Activated CD4-positive, alpha-beta memory T cell treated with anti-CD3 and anti-CD28 coated beads, Interleukin-2, amount 10 ng/mL, durations not matched to agents 7 days and 5 days (primary cell): ENCODE results near the gene CHSY1. TPM values are rescaled to one million over a fixed set of nuclear protein-coding genes. Genes with fewer than 3 reads are reported as not detected.
"Not testable (repeated sequence)": the region's sequence is repeated elsewhere in the genome, so short reads cannot be mapped to it uniquely, and the experiment has no call there.

Experiments used
- CTCF ChIA-PET: fragments of 350-600 bp; sonication (Branson Sonifier 250); formaldehyde crosslinking; loops from one replicate; lab custom pipeline; 2021; ENCODE audit warnings: antibody characterized with exemption, inconsistent platforms; lab: Charles Lee
- POLR2A ChIA-PET: fragments of 350-600 bp; sonication (Branson Sonifier 250); formaldehyde crosslinking; loops from one replicate; lab custom pipeline; 2021; ENCODE audit warnings: antibody characterized with exemption; lab: Charles Lee
- DNase-seq: peaks from one replicate; pipeline ENCODE4 v3.0.0-alpha.2; 2020
- H3K27ac Mint-ChIP-seq: one replicate; pipeline ENCODE4 v1.8.0; 2021; ENCODE audit warnings: mild to moderate bottlenecking, mixed read lengths
- H3K27me3 Mint-ChIP-seq: one replicate; pipeline ENCODE4 v1.8.0; 2021; ENCODE audit warnings: mixed read lengths
- H3K36me3 Mint-ChIP-seq: one replicate; pipeline ENCODE4 v1.8.0; 2021; ENCODE audit warnings: low read depth, mixed read lengths
- H3K4me1 Mint-ChIP-seq: one replicate; pipeline ENCODE4 v1.8.0; 2021; ENCODE audit warnings: mixed read lengths
- H3K4me3 Mint-ChIP-seq: one replicate; pipeline ENCODE4 v1.8.0; 2021; ENCODE audit warnings: mild to moderate bottlenecking, mixed read lengths
- H3K9me3 Mint-ChIP-seq: one replicate; pipeline ENCODE4 v1.8.0; 2021; ENCODE audit warnings: mixed read lengths
- total RNA-seq, 2 experiments: library from RNA; stranded (reverse); gene quantifications; one replicate each; pipeline ENCODE4 v1.2.3, GENCODE V29; 2021

CHSY1 gene
- total RNA-seq, 2 experiments from 2014 or later: 61.7 to 62.0 TPM

GRCh38 chr15:101216100-101216499 is 35.7 kb downstream of the CHSY1 start:
- CTCF ChIA-PET: interaction anchor here (1.2 kb wide), 1 partner anchor 11 kb away, joined by 4 read pairs; no protein-coding TSS in a partner anchor
- POLR2A ChIA-PET: interaction anchor here (1.5 to 2.2 kb wide), 3 partner anchors 11 to 27 kb away, joined by 5 to 11 read pairs (median 5); no protein-coding TSS in a partner anchor
- peaks cover 65% of the 10 kb centered on the region for H3K4me1 Mint-ChIP-seq
- peaks cover 59% of the 10 kb centered on the region for H3K36me3 Mint-ChIP-seq
- no peak overlapping the region for H3K4me3 Mint-ChIP-seq
- no peaks in the 10 kb centered on the region for H3K27me3 Mint-ChIP-seq
- H3K27ac Mint-ChIP-seq: no peak overlapping the region
- no peak for DNase-seq
- H3K9me3 Mint-ChIP-seq: no peaks in the 10 kb centered on the region

DNA sequence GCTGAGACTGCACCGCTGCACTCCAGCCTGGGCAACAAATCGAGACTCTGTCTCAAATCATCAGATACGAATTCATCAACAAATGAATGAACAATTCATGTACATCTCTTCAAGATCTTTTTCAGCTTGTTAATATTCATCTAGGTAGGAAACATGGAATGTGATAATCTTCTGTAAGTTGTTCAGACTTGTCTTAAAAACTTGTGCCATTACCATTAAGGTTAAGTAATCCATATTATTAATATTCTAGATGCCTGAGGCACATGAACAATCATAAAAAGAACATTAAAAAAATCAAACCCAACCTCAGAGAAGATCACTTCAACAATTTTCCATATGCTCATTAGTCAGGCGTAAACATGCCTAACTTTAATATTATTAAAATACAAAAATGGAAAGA is 36.2 kb downstream of the CHSY1 start:
- POLR2A ChIA-PET: interaction anchor here (1.0 to 2.2 kb wide), 4 partner anchors 10 to 27 kb away, joined by 3 to 11 read pairs (median 5); no protein-coding TSS in a partner anchor
- Mint-ChIP-seq H3K4me3 (no peak overlapping the region), H3K4me1 (peaks cover 64% of the 10 kb centered on the region), H3K36me3 (peaks cover 56% of the 10 kb centered on the region), H3K27me3 (no peaks in the 10 kb centered on the region), H3K27ac (no peak overlapping the region), H3K9me3 (no peaks in the 10 kb centered on the region)
- CTCF ChIA-PET: interaction anchor here (1.2 kb wide), 1 partner anchor 12 kb away, joined by 4 read pairs; no protein-coding TSS in a partner anchor
- no peak for DNase-seq

DNA sequence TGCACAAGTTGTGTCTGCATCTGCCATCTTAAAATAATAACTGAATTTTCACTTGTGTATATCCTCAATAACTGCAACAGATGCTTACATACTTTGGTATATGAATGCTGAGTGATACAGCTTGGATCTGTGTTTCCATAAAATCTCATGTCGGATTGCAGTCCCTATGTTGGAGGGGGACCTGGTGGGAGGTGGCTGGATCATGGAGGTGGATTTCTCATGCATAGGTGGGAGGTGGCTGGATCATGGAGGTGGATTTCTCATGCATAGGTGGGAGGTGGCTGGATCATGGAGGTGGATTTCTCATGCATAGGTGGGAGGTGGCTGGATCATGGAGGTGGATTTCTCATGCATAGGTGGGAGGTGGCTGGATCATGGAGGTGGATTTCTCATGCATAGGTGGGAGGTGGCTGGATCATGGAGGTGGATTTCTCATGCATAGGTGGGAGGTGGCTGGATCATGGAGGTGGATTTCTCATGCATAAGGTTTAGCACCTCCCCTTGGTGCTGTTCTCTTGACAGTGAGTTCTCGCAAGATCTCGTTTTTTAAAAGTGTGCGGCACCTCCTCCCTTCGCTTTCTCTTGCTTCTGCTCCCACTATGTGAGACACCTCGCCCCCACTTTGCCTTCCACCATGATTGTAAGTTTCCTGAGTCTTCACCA is 37.3 kb downstream of the CHSY1 start:
- DNase-seq, H3K4me3 Mint-ChIP-seq, H3K27me3 Mint-ChIP-seq, CTCF ChIA-PET, H3K9me3 Mint-ChIP-seq, H3K27ac Mint-ChIP-seq: not testable (repeated sequence)
- Mint-ChIP-seq H3K4me1 (peaks cover 64% of the 10 kb centered on the region), H3K36me3 (peaks cover 47% of the 10 kb centered on the region)
- POLR2A ChIA-PET: interaction anchor here (1.0 to 1.8 kb wide), 2 partner anchors 10 to 23 kb away, joined by 3 to 5 read pairs; no protein-coding TSS in a partner anchor

GRCh38 chr15:101213570-101213969 is 38.3 kb downstream of the CHSY1 start:
- H3K27me3 Mint-ChIP-seq: no peaks in the 10 kb centered on the region
- H3K4me3 Mint-ChIP-seq: no peak overlapping the region
- no peak overlapping the region for H3K27ac Mint-ChIP-seq
- H3K4me1 Mint-ChIP-seq: peaks cover 67% of the 10 kb centered on the region
- ChIA-PET CTCF (no interaction called here), POLR2A (interaction anchor here (1.8 kb wide), 1 partner anchor 9 kb away, joined by 5 read pairs; no protein-coding TSS in a partner anchor)
- no peak for DNase-seq
- H3K36me3 Mint-ChIP-seq: peaks cover 43% of the 10 kb centered on the region
- no peaks in the 10 kb centered on the region for H3K9me3 Mint-ChIP-seq

DNA sequence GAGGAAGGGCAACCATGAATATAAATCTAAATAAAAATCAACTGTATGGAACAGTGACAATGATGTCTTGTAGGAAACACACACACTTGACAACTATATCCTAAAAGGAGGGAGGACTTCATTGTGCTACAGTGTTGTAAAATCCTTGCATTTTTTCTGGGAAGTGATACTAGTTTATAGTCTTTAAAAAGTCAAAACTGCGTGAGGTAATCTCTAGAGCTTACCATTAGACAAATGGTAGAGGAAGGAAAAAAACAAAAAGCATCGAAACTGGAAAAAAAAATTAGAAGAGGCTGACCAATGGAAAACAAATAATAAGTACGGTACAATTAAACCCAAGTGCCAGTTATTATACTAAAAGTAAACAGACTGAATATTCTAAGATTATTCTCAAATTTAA is 38.7 kb downstream of the CHSY1 start:
- ChIA-PET CTCF (no interaction called here), POLR2A (interaction anchor here (1.8 kb wide), 1 partner anchor 8 kb away, joined by 5 read pairs; no protein-coding TSS in a partner anchor)
- Mint-ChIP-seq H3K27me3 (no peaks in the 10 kb centered on the region), H3K27ac (no peak overlapping the region), H3K4me1 (peaks cover 68% of the 10 kb centered on the region), H3K4me3 (no peak overlapping the region), H3K9me3 (no peaks in the 10 kb centered on the region), H3K36me3 (peaks cover 40% of the 10 kb centered on the region)
- no peak for DNase-seq

DNA sequence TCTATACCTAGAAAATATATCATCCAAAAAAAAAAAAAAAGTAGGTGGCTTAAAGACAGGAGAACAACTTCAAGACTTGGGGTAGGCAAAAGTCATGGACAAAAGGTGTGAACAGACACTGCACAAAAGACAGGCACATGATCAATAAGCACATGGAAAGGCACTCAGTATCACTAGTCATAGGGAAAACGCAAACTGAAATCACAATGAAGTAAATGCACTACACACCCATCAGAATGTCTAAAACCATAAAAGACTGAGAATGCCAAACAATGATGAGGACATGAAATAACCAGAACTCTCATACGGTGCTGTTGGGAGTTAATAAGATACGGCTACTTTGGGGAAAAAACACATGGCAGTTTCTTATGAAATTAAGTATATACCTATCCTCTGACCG is 40.0 kb downstream of the CHSY1 start:
- CTCF ChIA-PET: no interaction called here
- DNase-seq: no peak
- H3K36me3 Mint-ChIP-seq: peaks cover 38% of the 10 kb centered on the region
- H3K27me3 Mint-ChIP-seq: no peaks in the 10 kb centered on the region
- no peaks in the 10 kb centered on the region for H3K9me3 Mint-ChIP-seq
- POLR2A ChIA-PET: interaction anchor here (1.2 kb wide), 1 partner anchor 85 kb away, joined by 3 read pairs; no protein-coding TSS in a partner anchor
- H3K27ac Mint-ChIP-seq: no peak overlapping the region
- H3K4me1 Mint-ChIP-seq: peaks cover 70% of the 10 kb centered on the region
- H3K4me3 Mint-ChIP-seq: no peak overlapping the region

GRCh38 chr15:101210466-101210865 is 41.4 kb downstream of the CHSY1 start:
- peaks cover 31% of the 10 kb centered on the region for H3K36me3 Mint-ChIP-seq
- H3K27ac Mint-ChIP-seq: no peak overlapping the region
- H3K9me3 Mint-ChIP-seq: no peaks in the 10 kb centered on the region
- H3K4me3 Mint-ChIP-seq: no peak overlapping the region
- DNase-seq: no peak
- no peaks in the 10 kb centered on the region for H3K27me3 Mint-ChIP-seq
- peaks cover 76% of the 10 kb centered on the region for H3K4me1 Mint-ChIP-seq
- ChIA-PET CTCF (no interaction called here), POLR2A (interaction anchor here (0.8 to 1.5 kb wide), 4 partner anchors 29 to 84 kb away, joined by 3 to 4 read pairs (median 4); no protein-coding TSS in a partner anchor)

- ChIA-PET CTCF (no interaction called here), POLR2A (interaction anchor here (1.0 to 1.5 kb wide), 2 partner anchors 29 to 32 kb away, joined by 3 to 4 read pairs; no protein-coding TSS in a partner anchor)
- H3K27me3 Mint-ChIP-seq: no peaks in the 10 kb centered on the region
- DNase-seq: no peak
- H3K9me3 Mint-ChIP-seq: no peaks in the 10 kb centered on the region
- H3K4me1 Mint-ChIP-seq: peaks cover 79% of the 10 kb centered on the region
- no peak overlapping the region for H3K27ac Mint-ChIP-seq
- no peak overlapping the region for H3K4me3 Mint-ChIP-seq
- H3K36me3 Mint-ChIP-seq: peaks cover 29% of the 10 kb centered on the region
Observed at GRCh38 chr15:101210058-101210457, 41.8 kb downstream of the CHSY1 start.

- no peak for DNase-seq
- no peaks in the 10 kb centered on the region for H3K27me3 Mint-ChIP-seq
- no peak overlapping the region for H3K27ac Mint-ChIP-seq
- no peaks in the 10 kb centered on the region for H3K9me3 Mint-ChIP-seq
- H3K4me3 Mint-ChIP-seq: no peak overlapping the region
- H3K4me1 Mint-ChIP-seq: peaks cover 81% of the 10 kb centered on the region
- ChIA-PET CTCF (interaction anchor here (1.2 kb wide), 1 partner anchor 201 kb away, joined by 3 read pairs; no protein-coding TSS in a partner anchor), POLR2A (no interaction called here)
- H3K36me3 Mint-ChIP-seq: peaks cover 26% of the 10 kb centered on the region
Observed at GRCh38 chr15:101209285-101209845, 42.5 kb downstream of the CHSY1 start.

- H3K27me3 Mint-ChIP-seq: no peaks in the 10 kb centered on the region
- no peak overlapping the region for H3K4me3 Mint-ChIP-seq
- H3K9me3 Mint-ChIP-seq: no peaks in the 10 kb centered on the region
- no peak for DNase-seq
- CTCF ChIA-PET: no interaction called here
- H3K4me1 Mint-ChIP-seq: peaks cover 81% of the 10 kb centered on the region
- H3K36me3 Mint-ChIP-seq: peaks cover 35% of the 10 kb centered on the region
- POLR2A ChIA-PET: no interaction called here
- H3K27ac Mint-ChIP-seq: peak overlapping the region; percentile 2
Observed at GRCh38 chr15:101207867-101208288, 44.0 kb downstream of the CHSY1 start.

DNA sequence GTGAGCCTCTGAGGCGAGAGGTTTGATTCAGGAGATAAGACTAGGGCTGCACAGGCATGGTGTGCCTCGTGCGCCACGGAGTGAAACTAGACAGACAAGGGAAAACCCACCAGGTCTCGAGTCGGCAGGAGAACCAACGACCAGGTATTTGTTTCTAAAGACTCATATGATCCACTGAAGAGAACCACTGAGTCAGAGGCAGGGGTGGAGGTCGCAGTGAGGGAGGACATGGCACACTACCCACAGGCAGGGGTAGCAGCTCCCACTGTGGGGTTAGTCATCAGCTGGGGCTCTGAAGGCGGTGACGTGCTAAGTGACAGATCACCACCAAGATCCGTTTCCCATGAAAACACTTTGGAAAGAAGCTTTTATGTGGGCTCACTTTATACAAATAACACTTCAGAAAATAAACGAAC is 45.7 kb downstream of the CHSY1 start:
- H3K27me3 Mint-ChIP-seq: no peaks in the 10 kb centered on the region
- CTCF ChIA-PET: interaction anchor here (0.5 to 2.9 kb wide), 8 partner anchors 34 to 88 kb away, joined by 3 to 10 read pairs (median 4); partner anchors contain the start of gene SNRPA1
- H3K4me1 Mint-ChIP-seq: peaks cover 79% of the 10 kb centered on the region

DNA sequence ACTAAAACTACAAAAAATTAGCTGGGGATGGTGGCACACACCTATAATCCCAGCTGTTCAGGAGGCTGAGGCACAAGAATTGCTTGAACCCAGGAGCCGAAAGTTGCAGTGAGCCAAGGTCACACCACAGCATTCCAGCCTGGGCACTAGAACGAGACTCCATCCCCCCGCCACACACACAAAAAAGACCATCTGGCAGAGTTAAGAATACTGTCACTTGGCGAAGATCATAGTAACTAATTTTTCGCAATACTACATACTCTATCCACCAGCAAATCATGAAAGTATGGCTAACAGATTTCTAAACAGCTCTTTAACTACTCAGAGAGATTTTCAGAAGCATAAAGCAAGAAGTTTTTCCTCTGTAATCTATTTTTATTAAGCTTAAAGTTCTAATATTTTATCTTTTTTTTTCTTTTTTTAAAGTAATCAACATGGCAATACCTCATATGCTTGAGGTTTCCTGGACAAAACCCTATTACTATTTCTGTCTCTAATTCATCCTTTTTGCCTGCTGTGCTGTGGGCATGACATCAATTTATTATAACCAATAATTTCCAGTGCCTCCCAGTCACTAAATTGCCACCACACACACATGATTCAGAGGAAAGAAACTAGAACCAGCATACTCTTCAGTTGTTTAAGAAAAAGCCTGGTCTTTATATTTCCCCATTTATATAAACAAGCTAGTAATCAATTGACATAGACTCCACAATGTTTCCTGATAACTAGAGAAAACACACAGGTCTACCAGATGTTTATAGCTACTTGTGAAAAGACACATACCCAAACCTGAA is 46.9 kb downstream of the CHSY1 start:
- CTCF ChIA-PET: interaction anchor here (0.8 to 2.9 kb wide), 12 partner anchors 17 to 197 kb away, joined by 3 to 10 read pairs (median 5); no protein-coding TSS in a partner anchor
- peaks cover 85% of the 10 kb centered on the region for H3K4me1 Mint-ChIP-seq
- H3K9me3 Mint-ChIP-seq: no peaks in the 10 kb centered on the region
- H3K4me3 Mint-ChIP-seq: peak overlapping the region; percentile 73
- no peaks in the 10 kb centered on the region for H3K27me3 Mint-ChIP-seq
- peak overlapping the region; percentile 86 for H3K27ac Mint-ChIP-seq
- H3K36me3 Mint-ChIP-seq: peaks cover 24% of the 10 kb centered on the region
- POLR2A ChIA-PET: interaction anchor here (0.5 to 3.1 kb wide), 16 partner anchors 9 to 1640 kb away, joined by 3 to 23 read pairs (median 5); partner anchors contain the start of genes CHSY1, LRRK1 and MEF2A
- DNase-seq: no peak

More for the DNA sequence above, 45.7 kb downstream of the CHSY1 start:
- peak overlapping the region; percentile 73 for H3K4me3 Mint-ChIP-seq
- H3K27ac Mint-ChIP-seq: peak overlapping the region; percentile 86
- POLR2A ChIA-PET: interaction anchor here (0.7 to 3.1 kb wide), 7 partner anchors 13 to 80 kb away, joined by 3 to 23 read pairs (median 4); partner anchors contain the start of gene CHSY1
- peak; percentile 78 for DNase-seq
- H3K36me3 Mint-ChIP-seq: peaks cover 24% of the 10 kb centered on the region
- H3K9me3 Mint-ChIP-seq: no peaks in the 10 kb centered on the region
